ENCODE data around the gene KLHL35.

Gene KLHL35

GRCh38 chr11:75474878-75475766 is 42.1 kb upstream of the KLHL35 start:
- Histone ChIP-seq H3K27ac (ENCODE audit: low read depth, low read length) (no peak overlapping the region), H3K36me3 (ENCODE audit: control insufficient read depth, insufficient read depth, low read length) (no peaks in the 10 kb centered on the region), H3K27me3 (ENCODE audit: control insufficient read depth, insufficient read depth, low read length) (no peaks in the 10 kb centered on the region), H3K9ac (ENCODE audit: low read length) (no peak overlapping the region), H3K4me1 (ENCODE audit: control insufficient read depth, insufficient read depth, low read length) (no peaks in the 10 kb centered on the region), H3K4me3 (ENCODE audit: low read length) (no peak overlapping the region)

- no peaks in the 10 kb centered on the region for H3K4me1 ChIP-seq (ENCODE audit: control insufficient read depth, insufficient read depth, low read length)
- H3K27ac ChIP-seq (ENCODE audit: low read depth, low read length), result no peak overlapping the region
Observed at GRCh38 chr11:75474240-75474639, 41.2 kb upstream of the KLHL35 start.

GRCh38 chr11:75473684-75474083 is 40.7 kb upstream of the KLHL35 start:
- Histone ChIP-seq H3K4me3 (ENCODE audit: low read length) (no peak overlapping the region), H3K27ac (ENCODE audit: low read depth, low read length) (no peak overlapping the region), H3K9ac (ENCODE audit: low read length) (no peak overlapping the region), H3K36me3 (ENCODE audit: control insufficient read depth, insufficient read depth, low read length) (no peaks in the 10 kb centered on the region), H3K27me3 (ENCODE audit: control insufficient read depth, insufficient read depth, low read length) (no peaks in the 10 kb centered on the region), H3K4me1 (ENCODE audit: control insufficient read depth, insufficient read depth, low read length) (no peaks in the 10 kb centered on the region)

More at GRCh38 chr11:75474240-75474639, 41.2 kb upstream of the KLHL35 start:
- no peak overlapping the region for H3K4me3 ChIP-seq (ENCODE audit: low read length)
- H3K9ac ChIP-seq (ENCODE audit: low read length), result no peak overlapping the region
- no peaks in the 10 kb centered on the region for H3K36me3 ChIP-seq (ENCODE audit: control insufficient read depth, insufficient read depth, low read length)
- no peaks in the 10 kb centered on the region for H3K27me3 ChIP-seq (ENCODE audit: control insufficient read depth, insufficient read depth, low read length)

- no peak overlapping the region for H3K9ac ChIP-seq (ENCODE audit: low read length)
- H3K4me1 ChIP-seq (ENCODE audit: control insufficient read depth, insufficient read depth, low read length), result no peaks in the 10 kb centered on the region
- no peaks in the 10 kb centered on the region for H3K27me3 ChIP-seq (ENCODE audit: control insufficient read depth, insufficient read depth, low read length)
- H3K36me3 ChIP-seq (ENCODE audit: control insufficient read depth, insufficient read depth, low read length), result no peaks in the 10 kb centered on the region
- no peak overlapping the region for H3K4me3 ChIP-seq (ENCODE audit: low read length)
- H3K27ac ChIP-seq (ENCODE audit: low read depth, low read length), result no peak overlapping the region
Observed at GRCh38 chr11:75472081-75472732, 39.2 kb upstream of the KLHL35 start.

- H3K27ac ChIP-seq (ENCODE audit: low read depth, low read length), result no peak overlapping the region
- H3K36me3 ChIP-seq (ENCODE audit: control insufficient read depth, insufficient read depth, low read length), result no peaks in the 10 kb centered on the region
- H3K4me3 ChIP-seq (ENCODE audit: low read length), result no peak overlapping the region
- H3K9ac ChIP-seq (ENCODE audit: low read length), result no peak overlapping the region
- H3K4me1 ChIP-seq (ENCODE audit: control insufficient read depth, insufficient read depth, low read length), result no peaks in the 10 kb centered on the region
- H3K27me3 ChIP-seq (ENCODE audit: control insufficient read depth, insufficient read depth, low read length), result no peaks in the 10 kb centered on the region
Observed at GRCh38 chr11:75471176-75471973, 38.4 kb upstream of the KLHL35 start.

- Histone ChIP-seq H3K4me3 (ENCODE audit: low read length) (no peak overlapping the region), H3K4me1 (ENCODE audit: control insufficient read depth, insufficient read depth, low read length) (no peaks in the 10 kb centered on the region), H3K27ac (ENCODE audit: low read depth, low read length) (no peak overlapping the region), H3K9ac (ENCODE audit: low read length) (no peak overlapping the region), H3K36me3 (ENCODE audit: control insufficient read depth, insufficient read depth, low read length) (no peaks in the 10 kb centered on the region), H3K27me3 (ENCODE audit: control insufficient read depth, insufficient read depth, low read length) (no peaks in the 10 kb centered on the region)
Observed at GRCh38 chr11:75470476-75471080, 37.6 kb upstream of the KLHL35 start.

GRCh38 chr11:75469785-75470405 is 36.9 kb upstream of the KLHL35 start:
- no peaks in the 10 kb centered on the region for H3K4me1 ChIP-seq (ENCODE audit: control insufficient read depth, insufficient read depth, low read length)
- no peaks in the 10 kb centered on the region for H3K36me3 ChIP-seq (ENCODE audit: control insufficient read depth, insufficient read depth, low read length)
- no peak overlapping the region for H3K4me3 ChIP-seq (ENCODE audit: low read length)
- H3K9ac ChIP-seq (ENCODE audit: low read length), result no peak overlapping the region
- no peak overlapping the region for H3K27ac ChIP-seq (ENCODE audit: low read depth, low read length)
- no peaks in the 10 kb centered on the region for H3K27me3 ChIP-seq (ENCODE audit: control insufficient read depth, insufficient read depth, low read length)

- no peaks in the 10 kb centered on the region for H3K36me3 ChIP-seq (ENCODE audit: control insufficient read depth, insufficient read depth, low read length)
- H3K27me3 ChIP-seq (ENCODE audit: control insufficient read depth, insufficient read depth, low read length), result no peaks in the 10 kb centered on the region
- no peak overlapping the region for H3K4me3 ChIP-seq (ENCODE audit: low read length)
- H3K4me1 ChIP-seq (ENCODE audit: control insufficient read depth, insufficient read depth, low read length), result no peaks in the 10 kb centered on the region
- H3K9ac ChIP-seq (ENCODE audit: low read length), result no peak overlapping the region
- no peak overlapping the region for H3K27ac ChIP-seq (ENCODE audit: low read depth, low read length)
Observed at GRCh38 chr11:75468534-75469340, 35.7 kb upstream of the KLHL35 start.

GRCh38 chr11:75467881-75468280 is 34.9 kb upstream of the KLHL35 start:
- no peaks in the 10 kb centered on the region for H3K36me3 ChIP-seq (ENCODE audit: control insufficient read depth, insufficient read depth, low read length)
- no peaks in the 10 kb centered on the region for H3K27me3 ChIP-seq (ENCODE audit: control insufficient read depth, insufficient read depth, low read length)
- H3K9ac ChIP-seq (ENCODE audit: low read length), result no peak overlapping the region
- no peak overlapping the region for H3K27ac ChIP-seq (ENCODE audit: low read depth, low read length)
- no peaks in the 10 kb centered on the region for H3K4me1 ChIP-seq (ENCODE audit: control insufficient read depth, insufficient read depth, low read length)
- H3K4me3 ChIP-seq (ENCODE audit: low read length), result no peak overlapping the region

- no peaks in the 10 kb centered on the region for H3K4me1 ChIP-seq (ENCODE audit: control insufficient read depth, insufficient read depth, low read length)
- no peaks in the 10 kb centered on the region for H3K27me3 ChIP-seq (ENCODE audit: control insufficient read depth, insufficient read depth, low read length)
- H3K4me3 ChIP-seq (ENCODE audit: low read length), result no peak overlapping the region
- H3K9ac ChIP-seq (ENCODE audit: low read length), result no peak overlapping the region
- no peaks in the 10 kb centered on the region for H3K36me3 ChIP-seq (ENCODE audit: control insufficient read depth, insufficient read depth, low read length)
- H3K27ac ChIP-seq (ENCODE audit: low read depth, low read length), result no peak overlapping the region
Observed at GRCh38 chr11:75467311-75467710, 34.3 kb upstream of the KLHL35 start.
